Neuron (in vitro differentiated cells): ENCODE measurements around the gene ATP1A2.

Source experiments
- H2AFZ ChIP-seq: one replicate; pipeline ENCODE4 v1.6.1; 2013; ENCODE audit warnings: low read depth, mild to moderate bottlenecking, inconsistent platforms, low read length, moderate library complexity
- H3K27me3 ChIP-seq: one replicate; pipeline ENCODE4 v1.6.1; 2013; ENCODE audit warnings: low read length; ENCODE audit not compliant: insufficient read depth
- H3K36me3 ChIP-seq: one replicate; pipeline ENCODE4 v1.6.1; 2013; ENCODE audit warnings: low read length; ENCODE audit not compliant: insufficient read depth
- H3K4me1 ChIP-seq: one replicate; pipeline ENCODE4 v1.6.1; 2013; ENCODE audit warnings: low read length; ENCODE audit not compliant: insufficient read depth
- H3K4me3 ChIP-seq: 2 replicates; pipeline ENCODE4 v1.5.1; 2013; ENCODE audit warnings: mild to moderate bottlenecking, low read length, moderate library complexity
- H3K9me3 ChIP-seq: one replicate; pipeline ENCODE4 v1.6.1; 2013; ENCODE audit warnings: low read length

ATP1A2 gene

GRCh38 chr1:160137216-160137862 is 21.8 kb downstream of the ATP1A2 start:
- Histone ChIP-seq H3K27me3 (no peaks in the 10 kb centered on the region), H3K36me3 (no peaks in the 10 kb centered on the region), H3K4me1 (no peaks in the 10 kb centered on the region), H2AFZ (no peak overlapping the region), H3K9me3 (peaks cover 3% of the 10 kb centered on the region), H3K4me3 (no peak overlapping the region)

GRCh38 chr1:160139840-160140239 is 24.3 kb downstream of the ATP1A2 start:
- Histone ChIP-seq H2AFZ (no peak overlapping the region), H3K36me3 (no peaks in the 10 kb centered on the region), H3K27me3 (no peaks in the 10 kb centered on the region), H3K4me3 (no peak overlapping the region), H3K4me1 (no peaks in the 10 kb centered on the region), H3K9me3 (peaks cover 3% of the 10 kb centered on the region)

GRCh38 chr1:160143695-160144094 is 28.1 kb downstream of the ATP1A2 start:
- Histone ChIP-seq H3K4me3 (no peak overlapping the region), H3K4me1 (no peaks in the 10 kb centered on the region), H3K9me3 (no peaks in the 10 kb centered on the region), H2AFZ (no peak overlapping the region), H3K36me3 (no peaks in the 10 kb centered on the region), H3K27me3 (no peaks in the 10 kb centered on the region)

GRCh38 chr1:160144921-160145320 is 29.4 kb downstream of the ATP1A2 start:
- Histone ChIP-seq H3K4me1 (no peaks in the 10 kb centered on the region), H3K27me3 (no peaks in the 10 kb centered on the region), H2AFZ (no peak overlapping the region), H3K36me3 (no peaks in the 10 kb centered on the region), H3K9me3 (no peaks in the 10 kb centered on the region), H3K4me3 (no peak overlapping the region)

GRCh38 chr1:160146107-160146506 is 30.5 kb downstream of the ATP1A2 start:
- no peak overlapping the region for H3K4me3 ChIP-seq
- H3K27me3 ChIP-seq = no peaks in the 10 kb centered on the region
- H3K9me3 ChIP-seq = no peaks in the 10 kb centered on the region
- no peaks in the 10 kb centered on the region for H3K36me3 ChIP-seq
- H2AFZ ChIP-seq = no peak overlapping the region
- H3K4me1 ChIP-seq = no peaks in the 10 kb centered on the region

- no peaks in the 10 kb centered on the region for H3K36me3 ChIP-seq
- H3K9me3 ChIP-seq = no peaks in the 10 kb centered on the region
Observed at GRCh38 chr1:160148121-160148520, 32.6 kb downstream of the ATP1A2 start.

GRCh38 chr1:160149233-160149632 is 33.7 kb downstream of the ATP1A2 start:
- Histone ChIP-seq H3K36me3 (no peaks in the 10 kb centered on the region), H3K27me3 (no peaks in the 10 kb centered on the region), H3K4me3 (no peak overlapping the region), H3K4me1 (no peaks in the 10 kb centered on the region), H3K9me3 (no peaks in the 10 kb centered on the region), H2AFZ (no peak overlapping the region)

More at GRCh38 chr1:160148121-160148520, 32.6 kb downstream of the ATP1A2 start:
- Histone ChIP-seq H3K4me1 (no peaks in the 10 kb centered on the region), H3K27me3 (no peaks in the 10 kb centered on the region), H2AFZ (no peak overlapping the region), H3K4me3 (no peak overlapping the region)

- Histone ChIP-seq H2AFZ (no peak overlapping the region), H3K4me3 (no peak overlapping the region), H3K27me3 (no peaks in the 10 kb centered on the region), H3K36me3 (no peaks in the 10 kb centered on the region), H3K4me1 (no peaks in the 10 kb centered on the region), H3K9me3 (no peaks in the 10 kb centered on the region)
Observed at GRCh38 chr1:160149716-160150115, 34.2 kb downstream of the ATP1A2 start.

- Histone ChIP-seq H3K4me3 (no peak within 1 kb of the TSS), H3K36me3 (no peaks in the 10 kb centered on the region), H3K4me1 (no peaks in the 10 kb centered on the region), H3K9me3 (no peaks in the 10 kb centered on the region), H3K27me3 (no peaks in the 10 kb centered on the region), H2AFZ (no peak within 1 kb of the TSS)
Observed at GRCh38 chr1:160151303-160151702, 35.7 kb downstream of the ATP1A2 start, which contains the start of gene ATP1A4. Gene ATP1A4, plus strand, starts transcription at chr1:160151603. Its CDS starts 438 bp downstream, at chr1:160152041.

- H3K9me3 ChIP-seq = no peaks in the 10 kb centered on the region
Observed at GRCh38 chr1:160154790-160155189, 39.2 kb downstream of the ATP1A2 start.

GRCh38 chr1:160156361-160156760 is 40.8 kb downstream of the ATP1A2 start:
- no peaks in the 10 kb centered on the region for H3K36me3 ChIP-seq
- no peaks in the 10 kb centered on the region for H3K9me3 ChIP-seq
- no peaks in the 10 kb centered on the region for H3K4me1 ChIP-seq
- no peak overlapping the region for H3K4me3 ChIP-seq
- no peak overlapping the region for H2AFZ ChIP-seq
- H3K27me3 ChIP-seq = no peaks in the 10 kb centered on the region

More at GRCh38 chr1:160154790-160155189, 39.2 kb downstream of the ATP1A2 start:
- H3K4me3 ChIP-seq = no peak overlapping the region
- H2AFZ ChIP-seq = no peak overlapping the region
- H3K27me3 ChIP-seq = no peaks in the 10 kb centered on the region
- no peaks in the 10 kb centered on the region for H3K4me1 ChIP-seq
- no peaks in the 10 kb centered on the region for H3K36me3 ChIP-seq

GRCh38 chr1:160157174-160157573 is 41.6 kb downstream of the ATP1A2 start:
- Histone ChIP-seq H3K4me3 (no peak overlapping the region), H3K36me3 (no peaks in the 10 kb centered on the region), H3K9me3 (no peaks in the 10 kb centered on the region), H3K27me3 (no peaks in the 10 kb centered on the region), H2AFZ (no peak overlapping the region), H3K4me1 (no peaks in the 10 kb centered on the region)

- Histone ChIP-seq H3K27me3 (no peaks in the 10 kb centered on the region), H2AFZ (no peak overlapping the region)
Observed at GRCh38 chr1:160158031-160158430, 42.5 kb downstream of the ATP1A2 start.

GRCh38 chr1:160158534-160158933 is 43.0 kb downstream of the ATP1A2 start:
- Histone ChIP-seq H3K4me3 (no peak overlapping the region), H3K36me3 (no peaks in the 10 kb centered on the region), H3K27me3 (no peaks in the 10 kb centered on the region), H3K4me1 (no peaks in the 10 kb centered on the region), H2AFZ (no peak overlapping the region), H3K9me3 (no peaks in the 10 kb centered on the region)

More at GRCh38 chr1:160158031-160158430, 42.5 kb downstream of the ATP1A2 start:
- H3K4me1 ChIP-seq = no peaks in the 10 kb centered on the region
- no peaks in the 10 kb centered on the region for H3K36me3 ChIP-seq
- H3K9me3 ChIP-seq = no peaks in the 10 kb centered on the region
- H3K4me3 ChIP-seq = no peak overlapping the region
